ENCODE results near the gene ARFGAP2. TPM values are rescaled to one million over a fixed set of nuclear protein-coding genes. Genes with fewer than 3 reads are reported as not detected.
"Not testable (repeated sequence)": the region's sequence is repeated elsewhere in the genome, so short reads cannot be mapped to it uniquely, and the experiment has no call there.

The ARFGAP2 gene
- total and polyA plus RNA-seq, 5 donors from 2014 or later, result 102 to 169 (median 110) TPM

DNA sequence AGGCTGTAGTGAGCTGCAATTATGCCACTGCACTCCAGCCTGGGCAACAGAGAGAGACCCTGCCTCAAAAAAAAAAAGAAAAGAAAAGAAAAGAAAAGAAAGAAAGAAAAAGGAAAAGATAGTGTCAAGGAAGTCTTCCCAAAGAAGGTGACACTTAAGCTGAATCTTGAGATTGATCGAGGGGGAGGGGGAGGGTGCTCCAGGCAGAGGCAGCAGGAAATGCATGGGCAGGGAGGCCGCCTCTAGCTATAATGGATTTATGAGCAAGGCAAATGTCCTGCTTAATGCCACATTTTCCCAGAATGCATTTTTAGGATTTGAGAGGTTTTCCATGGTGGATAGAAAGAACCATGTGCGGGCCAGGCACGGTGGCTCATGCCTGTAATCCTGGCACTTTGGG, 24.3 kb upstream of the ARFGAP2 start:
- Mint-ChIP-seq H3K4me1 (no peaks in the 10 kb centered on the region), H3K9me3 (no peaks in the 10 kb centered on the region), H3K27me3 (peaks cover 22% of the 10 kb centered on the region), H3K27ac (no peak overlapping the region), H3K36me3 (no peaks in the 10 kb centered on the region), H3K4me3 (no peak overlapping the region)
- Histone ChIP-seq H3K36me3 (ENCODE audit: control insufficient read depth, insufficient read depth, low read length) (no peaks in the 10 kb centered on the region), H3K4me1 (ENCODE audit: control insufficient read depth, insufficient read depth, low read length, poor library complexity, severe bottlenecking) (no peaks in the 10 kb centered on the region), H3K4me3 (ENCODE audit: low read depth, low read length) (no peak overlapping the region), H3K9me3 (ENCODE audit: control insufficient read depth in 2 of 2, low read length in 2 of 2) (no peaks in the 10 kb centered on the region), H3K27ac (ENCODE audit: insufficient read depth, low read length, poor library complexity, severe bottlenecking) (no peak overlapping the region), H3K27me3 (ENCODE audit: control insufficient read depth, insufficient read depth, low read length) (no peaks in the 10 kb centered on the region)
- no peak for DNase-seq
- no peak for ATAC-seq (ENCODE audit: low read depth in 2 of 2)

- H3K4me3 ChIP-seq (ENCODE audit: low read depth, low read length); H3K9me3 ChIP-seq (ENCODE audit: control insufficient read depth in 2 of 2, low read length in 2 of 2); H3K4me1 Mint-ChIP-seq; DNase-seq; H3K27ac Mint-ChIP-seq; H3K4me3 Mint-ChIP-seq; H3K4me1 ChIP-seq (ENCODE audit: control insufficient read depth, insufficient read depth, low read length, poor library complexity, severe bottlenecking); H3K36me3 ChIP-seq (ENCODE audit: control insufficient read depth, insufficient read depth, low read length); H3K27me3 ChIP-seq (ENCODE audit: control insufficient read depth, insufficient read depth, low read length); H3K36me3 Mint-ChIP-seq; H3K27ac ChIP-seq (ENCODE audit: insufficient read depth, low read length, poor library complexity, severe bottlenecking); ATAC-seq (ENCODE audit: low read depth in 2 of 2); H3K9me3 Mint-ChIP-seq: not testable (repeated sequence)
- peaks cover 27% of the 10 kb centered on the region for H3K27me3 Mint-ChIP-seq
Observed at GRCh38 chr11:47198161-47198560, 21.5 kb upstream of the ARFGAP2 start.

- no peak overlapping the region for H3K27ac ChIP-seq (ENCODE audit: insufficient read depth, low read length, poor library complexity, severe bottlenecking)
- no peak for DNase-seq
- no peak overlapping the region for H3K4me3 ChIP-seq (ENCODE audit: low read depth, low read length)
- H3K27me3 ChIP-seq (ENCODE audit: control insufficient read depth, insufficient read depth, low read length), result peaks cover 13% of the 10 kb centered on the region
- H3K27me3 Mint-ChIP-seq, result peaks cover 37% of the 10 kb centered on the region
- no peak overlapping the region for H3K4me3 Mint-ChIP-seq
- no peaks in the 10 kb centered on the region for H3K9me3 ChIP-seq (ENCODE audit: control insufficient read depth in 2 of 2, low read length in 2 of 2)
- H3K36me3 ChIP-seq (ENCODE audit: control insufficient read depth, insufficient read depth, low read length), result no peaks in the 10 kb centered on the region
- H3K4me1 ChIP-seq (ENCODE audit: control insufficient read depth, insufficient read depth, low read length, poor library complexity, severe bottlenecking), result peaks cover 5% of the 10 kb centered on the region
- no peaks in the 10 kb centered on the region for H3K36me3 Mint-ChIP-seq
- no peaks in the 10 kb centered on the region for H3K9me3 Mint-ChIP-seq
- no peak overlapping the region for H3K27ac Mint-ChIP-seq
- peaks cover 0 to 4% (median under 1%) of the 10 kb centered on the region in 4 donors for H3K4me1 Mint-ChIP-seq
- no peak for ATAC-seq (ENCODE audit: low read depth in 2 of 2)
Observed at GRCh38 chr11:47192111-47192510, 15.4 kb upstream of the ARFGAP2 start.

DNA sequence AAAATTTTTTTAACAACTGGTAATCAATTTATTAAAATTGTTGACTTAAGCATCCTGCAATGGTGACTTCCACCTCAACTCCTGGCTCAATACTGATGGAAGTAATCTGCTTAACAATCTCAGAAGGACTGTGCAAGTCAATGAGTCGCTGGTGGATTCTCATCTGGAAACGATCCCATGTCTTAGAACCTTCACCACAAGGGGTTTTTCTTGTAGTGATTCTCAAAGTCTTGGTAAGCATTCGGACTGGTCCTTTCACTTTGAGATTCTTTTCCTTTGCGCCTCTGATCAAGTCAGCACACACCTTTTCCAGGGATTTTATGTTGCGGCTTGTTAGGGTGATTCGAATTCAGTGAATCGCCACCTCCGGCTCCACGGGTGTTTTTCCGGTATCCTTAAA, 14.5 kb upstream of the ARFGAP2 start:
- H3K4me3 ChIP-seq (ENCODE audit: low read depth, low read length); H3K4me3 Mint-ChIP-seq; H3K27ac ChIP-seq (ENCODE audit: insufficient read depth, low read length, poor library complexity, severe bottlenecking); H3K9me3 Mint-ChIP-seq; H3K9me3 ChIP-seq (ENCODE audit: control insufficient read depth in 2 of 2, low read length in 2 of 2); DNase-seq; H3K4me1 Mint-ChIP-seq; H3K36me3 Mint-ChIP-seq; H3K36me3 ChIP-seq (ENCODE audit: control insufficient read depth, insufficient read depth, low read length); ATAC-seq (ENCODE audit: low read depth in 2 of 2): not testable (repeated sequence)
- Mint-ChIP-seq H3K27me3 (peaks cover 39% of the 10 kb centered on the region), H3K27ac (peak overlapping the region in 1 of 3 donors; percentile 52)
- H3K4me1 ChIP-seq (ENCODE audit: control insufficient read depth, insufficient read depth, low read length, poor library complexity, severe bottlenecking), result peaks cover 12% of the 10 kb centered on the region
- H3K27me3 ChIP-seq (ENCODE audit: control insufficient read depth, insufficient read depth, low read length), result peaks cover 13% of the 10 kb centered on the region

- H3K36me3 Mint-ChIP-seq, result no peaks in the 10 kb centered on the region
- H3K9me3 Mint-ChIP-seq, result no peaks in the 10 kb centered on the region
- peak overlapping the region in 1 of 4 donors; percentile 5 for H3K4me3 Mint-ChIP-seq
- H3K36me3 ChIP-seq (ENCODE audit: control insufficient read depth, insufficient read depth, low read length), result no peaks in the 10 kb centered on the region
- H3K27ac ChIP-seq (ENCODE audit: insufficient read depth, low read length, poor library complexity, severe bottlenecking), result no peak overlapping the region
- peaks cover 21% of the 10 kb centered on the region for H3K4me1 ChIP-seq (ENCODE audit: control insufficient read depth, insufficient read depth, low read length, poor library complexity, severe bottlenecking)
- H3K27me3 Mint-ChIP-seq, result peaks cover 35% of the 10 kb centered on the region
- peaks cover 0 to 12% (median 3%) of the 10 kb centered on the region in 4 donors for H3K4me1 Mint-ChIP-seq
- H3K27me3 ChIP-seq (ENCODE audit: control insufficient read depth, insufficient read depth, low read length), result peaks cover 13% of the 10 kb centered on the region
- no peak for ATAC-seq (ENCODE audit: low read depth in 2 of 2)
- no peaks in the 10 kb centered on the region for H3K9me3 ChIP-seq (ENCODE audit: control insufficient read depth in 2 of 2, low read length in 2 of 2)
- no peak overlapping the region for H3K4me3 ChIP-seq (ENCODE audit: low read depth, low read length)
- no peak for DNase-seq
- no peak overlapping the region for H3K27ac Mint-ChIP-seq
Observed at GRCh38 chr11:47189100-47189834, 12.6 kb upstream of the ARFGAP2 start.

- no peak overlapping the region for H3K27ac ChIP-seq (ENCODE audit: insufficient read depth, low read length, poor library complexity, severe bottlenecking)
- Mint-ChIP-seq H3K9me3 (no peaks in the 10 kb centered on the region), H3K4me1 (peaks cover 0 to 12% (median 3%) of the 10 kb centered on the region in 4 donors), H3K27ac (no peak overlapping the region), H3K36me3 (no peaks in the 10 kb centered on the region), H3K4me3 (peak overlapping the region in 1 of 4 donors; percentile 2), H3K27me3 (peaks cover 40% of the 10 kb centered on the region)
- DNase-seq (no peak), ATAC-seq (ENCODE audit: low read depth in 2 of 2) (no peak)
- H3K27me3 ChIP-seq (ENCODE audit: control insufficient read depth, insufficient read depth, low read length), result peaks cover 17% of the 10 kb centered on the region
- no peaks in the 10 kb centered on the region for H3K9me3 ChIP-seq (ENCODE audit: control insufficient read depth in 2 of 2, low read length in 2 of 2)
- peaks cover 21% of the 10 kb centered on the region for H3K4me1 ChIP-seq (ENCODE audit: control insufficient read depth, insufficient read depth, low read length, poor library complexity, severe bottlenecking)
- no peaks in the 10 kb centered on the region for H3K36me3 ChIP-seq (ENCODE audit: control insufficient read depth, insufficient read depth, low read length)
- H3K4me3 ChIP-seq (ENCODE audit: low read depth, low read length), result no peak overlapping the region
Observed at GRCh38 chr11:47188259-47188658, 11.6 kb upstream of the ARFGAP2 start.

DNA sequence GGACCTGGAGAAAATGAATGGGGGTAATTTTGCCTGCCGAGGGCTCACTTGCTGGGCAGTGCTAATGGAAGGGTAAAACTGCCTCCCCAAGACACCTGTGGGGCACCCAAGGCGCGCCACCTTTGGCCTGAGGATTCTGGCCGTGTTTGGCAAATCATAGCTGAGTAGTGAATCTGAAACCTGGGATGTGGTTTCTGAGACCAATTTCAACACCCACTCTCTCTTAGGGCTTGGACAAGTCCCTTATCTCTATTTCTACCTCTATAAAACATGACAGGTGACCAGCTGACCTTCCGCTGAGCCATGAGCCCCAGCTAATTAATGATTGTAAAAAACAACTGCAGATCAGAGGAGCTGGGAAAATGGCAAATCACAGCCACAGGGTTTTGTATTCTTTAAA, 11.0 kb upstream of the ARFGAP2 start:
- Mint-ChIP-seq H3K4me3 (peak overlapping the region; percentile 2 to 78 (median 30)), H3K9me3 (no peaks in the 10 kb centered on the region), H3K27ac (no peak overlapping the region), H3K36me3 (no peaks in the 10 kb centered on the region), H3K27me3 (peaks cover 40% of the 10 kb centered on the region), H3K4me1 (peaks cover 0 to 12% (median 3%) of the 10 kb centered on the region in 4 donors)
- H3K4me3 ChIP-seq (ENCODE audit: low read depth, low read length), result no peak overlapping the region
- peaks cover 17% of the 10 kb centered on the region for H3K27me3 ChIP-seq (ENCODE audit: control insufficient read depth, insufficient read depth, low read length)
- DNase-seq, result no peak
- no peaks in the 10 kb centered on the region for H3K9me3 ChIP-seq (ENCODE audit: control insufficient read depth in 2 of 2, low read length in 2 of 2)
- no peak for ATAC-seq (ENCODE audit: low read depth in 2 of 2)
- peaks cover 21% of the 10 kb centered on the region for H3K4me1 ChIP-seq (ENCODE audit: control insufficient read depth, insufficient read depth, low read length, poor library complexity, severe bottlenecking)
- no peaks in the 10 kb centered on the region for H3K36me3 ChIP-seq (ENCODE audit: control insufficient read depth, insufficient read depth, low read length)
- H3K27ac ChIP-seq (ENCODE audit: insufficient read depth, low read length, poor library complexity, severe bottlenecking), result no peak overlapping the region
